ENCODE measurements around the gene MTUS2.

MTUS2 gene

DNA sequence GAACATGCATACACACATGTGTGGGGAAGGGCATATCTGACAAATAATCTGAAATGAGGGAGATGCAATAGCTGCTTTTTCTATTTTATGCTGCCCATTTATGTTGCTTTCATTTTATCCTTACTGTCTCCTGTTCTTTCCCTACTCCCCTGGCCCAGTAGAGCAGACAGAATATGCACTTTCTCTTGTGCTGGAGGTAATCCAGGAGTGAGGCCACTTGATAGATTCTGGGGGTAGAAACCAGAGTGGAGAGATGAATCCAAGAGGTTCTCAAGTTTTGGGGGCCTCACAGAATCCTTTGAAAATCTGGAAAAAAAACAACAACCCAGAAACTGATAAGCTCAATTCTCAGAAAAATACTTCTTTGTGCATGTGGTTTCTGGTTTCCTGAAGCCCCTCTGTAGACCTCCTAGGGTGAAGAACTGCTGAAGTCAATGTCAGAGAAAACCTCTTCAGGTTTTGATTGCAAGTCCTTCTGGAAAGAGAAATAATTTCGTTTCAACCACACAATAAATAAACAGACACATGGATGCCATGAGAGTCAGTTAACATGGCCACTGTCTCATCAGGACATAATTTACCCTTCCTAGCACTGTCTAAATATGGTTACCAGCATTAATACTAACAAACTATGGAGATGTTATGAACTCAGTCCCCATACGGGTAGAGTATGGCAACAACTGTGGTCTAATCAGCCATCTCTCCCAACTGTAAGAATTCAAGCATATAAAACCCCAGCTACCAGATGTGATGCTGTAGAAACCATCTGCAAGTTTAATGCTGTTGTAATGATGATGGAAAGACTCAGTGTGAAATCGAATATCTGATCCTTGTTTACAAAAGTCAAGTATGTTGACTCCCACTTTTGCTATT lies 419.8 kb downstream of the MTUS2 start:
- DNase-seq (ENCODE audit: low spot score): no peak

DNA sequence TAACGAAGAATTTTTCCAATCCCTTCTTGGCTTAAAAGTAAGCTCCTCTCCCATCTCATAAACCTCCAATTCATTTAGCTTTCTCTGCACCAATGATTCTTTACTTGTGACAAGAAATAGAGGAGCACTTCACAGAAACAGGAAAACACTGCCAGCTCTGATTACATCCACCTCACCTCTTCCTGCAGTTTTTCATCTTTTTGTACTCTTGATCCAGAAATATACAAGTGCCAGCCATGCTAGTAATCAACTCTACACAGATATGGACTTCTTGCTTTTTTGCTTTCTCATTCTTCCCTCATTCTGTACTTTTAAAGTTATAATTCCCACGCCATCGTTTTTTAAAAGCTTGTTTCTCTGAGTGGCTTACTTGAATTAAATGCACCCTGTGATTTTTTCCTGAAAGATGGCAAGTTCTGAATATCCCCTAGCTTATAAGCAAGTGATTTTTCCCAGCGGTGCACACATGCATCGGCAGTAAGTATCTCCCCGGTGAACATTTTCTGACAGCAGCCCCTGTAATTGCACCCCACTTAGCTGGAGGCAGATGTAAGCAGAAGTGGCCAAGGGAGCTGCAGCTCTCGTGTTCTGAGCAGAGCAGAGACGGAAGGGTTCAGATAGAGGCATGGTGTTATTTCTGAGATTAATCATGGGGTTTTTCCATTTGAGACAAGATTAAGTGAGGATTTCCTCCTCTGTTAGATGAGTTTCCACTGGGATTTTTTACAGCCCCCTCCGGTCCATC lies 434.7 kb downstream of the MTUS2 start:
- DNase-seq (ENCODE audit: low spot score): no peak

DNA sequence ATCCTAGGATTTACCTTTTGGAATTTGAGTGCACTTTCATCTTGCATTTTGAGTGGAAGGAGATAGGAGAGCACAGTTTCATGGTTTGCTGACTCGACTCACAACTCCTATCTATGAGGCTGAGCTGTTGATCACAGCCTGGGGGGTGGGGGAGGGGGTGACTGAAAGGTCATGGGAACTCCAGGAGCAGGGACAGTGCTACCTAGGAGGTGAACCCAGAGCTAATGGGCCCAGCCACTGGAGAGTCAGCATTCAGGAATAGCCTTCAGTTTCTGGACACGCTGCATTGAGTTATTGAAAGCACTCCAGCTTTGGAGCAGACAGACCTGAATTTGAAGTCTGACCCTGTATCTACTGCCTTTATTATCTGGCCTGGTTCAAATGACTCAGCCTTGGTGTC lies 435.4 kb downstream of the MTUS2 start:
- no peak for DNase-seq (ENCODE audit: low spot score)

DNA sequence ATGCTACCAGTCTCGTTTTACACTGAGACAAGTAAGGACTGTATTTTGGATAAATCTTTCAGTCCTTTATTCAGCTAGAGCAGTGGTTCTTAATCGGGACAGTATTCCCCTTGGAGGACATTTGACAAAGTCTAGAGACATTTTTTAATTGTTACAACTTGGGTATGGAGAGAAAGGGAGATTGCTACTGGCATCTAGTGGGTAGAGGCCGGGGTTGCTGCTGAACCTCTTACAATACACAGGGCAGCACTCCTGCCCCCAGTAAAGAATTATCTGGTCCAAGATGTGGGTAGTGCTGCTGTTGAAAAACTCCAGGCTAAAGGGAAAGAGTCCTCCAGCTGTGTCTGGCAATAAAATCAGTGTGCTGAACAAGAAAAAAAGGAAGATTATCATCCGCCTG lies 440.5 kb downstream of the MTUS2 start:
- no peak for DNase-seq (ENCODE audit: low spot score)

DNA sequence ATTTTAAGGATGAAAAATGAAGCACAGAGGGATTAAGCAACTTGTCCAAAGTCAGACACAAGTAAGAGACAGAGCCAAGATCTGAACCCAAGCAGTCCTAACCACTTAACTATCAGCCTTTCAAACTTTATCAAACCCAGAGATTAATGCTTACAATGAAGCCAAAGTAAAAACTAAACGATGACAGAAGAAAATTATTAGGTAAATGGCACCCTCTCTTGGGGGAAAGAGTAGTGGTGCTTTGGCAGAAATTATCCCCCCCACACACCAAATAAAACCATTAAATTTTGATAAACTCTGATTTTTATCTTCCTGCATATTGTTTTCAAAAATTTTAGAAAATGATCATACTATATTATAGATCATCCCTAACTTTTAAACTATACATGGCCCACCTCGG lies 446.1 kb downstream of the MTUS2 start:
- no peak for DNase-seq (ENCODE audit: low spot score)

DNA sequence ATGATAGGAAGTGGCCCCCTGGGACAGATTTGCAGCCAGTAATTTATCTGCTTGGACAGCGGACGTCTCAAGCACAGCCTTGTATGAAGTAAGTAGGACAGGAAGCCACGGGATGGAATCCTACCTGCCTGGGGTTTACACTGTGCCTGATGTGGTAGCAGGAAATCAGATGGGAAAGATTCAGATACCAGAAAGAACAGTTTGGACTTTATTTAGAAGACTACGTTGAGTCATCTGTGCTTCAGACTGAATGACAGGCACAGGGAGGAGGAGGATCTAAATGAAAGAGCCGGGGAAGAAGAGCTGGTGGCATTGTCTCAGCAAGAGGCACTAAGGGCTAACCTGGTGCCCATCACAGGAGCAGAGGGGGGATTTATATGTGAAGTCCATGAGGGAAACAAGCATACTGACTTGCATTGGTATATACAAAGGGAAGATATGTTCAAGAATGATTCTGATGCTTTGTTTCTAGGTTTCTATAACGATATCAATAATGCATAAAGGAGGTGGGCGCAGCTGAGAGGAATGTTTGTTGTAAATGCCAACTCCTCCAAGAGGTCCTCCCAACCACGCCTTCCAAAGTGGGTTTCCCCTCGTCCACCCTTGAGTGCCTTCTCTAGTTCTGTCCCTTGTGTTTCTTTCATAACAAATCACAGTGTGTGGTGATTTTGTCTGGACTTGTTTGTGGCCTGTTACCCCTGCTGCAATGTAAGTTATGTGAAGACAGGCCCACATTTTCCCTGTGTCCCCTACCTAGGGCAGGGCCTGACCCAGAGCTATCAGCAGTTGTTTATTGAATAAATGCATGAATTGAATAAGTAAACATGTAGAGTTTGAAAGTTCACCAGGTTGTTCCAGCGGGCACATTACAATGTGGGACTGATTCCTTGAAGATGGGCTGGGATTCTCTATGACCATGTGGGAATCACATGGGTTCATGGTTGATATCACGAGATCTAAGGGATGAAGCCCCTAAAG lies 446.9 kb downstream of the MTUS2 start:
- no peak for DNase-seq (ENCODE audit: low spot score)

DNA sequence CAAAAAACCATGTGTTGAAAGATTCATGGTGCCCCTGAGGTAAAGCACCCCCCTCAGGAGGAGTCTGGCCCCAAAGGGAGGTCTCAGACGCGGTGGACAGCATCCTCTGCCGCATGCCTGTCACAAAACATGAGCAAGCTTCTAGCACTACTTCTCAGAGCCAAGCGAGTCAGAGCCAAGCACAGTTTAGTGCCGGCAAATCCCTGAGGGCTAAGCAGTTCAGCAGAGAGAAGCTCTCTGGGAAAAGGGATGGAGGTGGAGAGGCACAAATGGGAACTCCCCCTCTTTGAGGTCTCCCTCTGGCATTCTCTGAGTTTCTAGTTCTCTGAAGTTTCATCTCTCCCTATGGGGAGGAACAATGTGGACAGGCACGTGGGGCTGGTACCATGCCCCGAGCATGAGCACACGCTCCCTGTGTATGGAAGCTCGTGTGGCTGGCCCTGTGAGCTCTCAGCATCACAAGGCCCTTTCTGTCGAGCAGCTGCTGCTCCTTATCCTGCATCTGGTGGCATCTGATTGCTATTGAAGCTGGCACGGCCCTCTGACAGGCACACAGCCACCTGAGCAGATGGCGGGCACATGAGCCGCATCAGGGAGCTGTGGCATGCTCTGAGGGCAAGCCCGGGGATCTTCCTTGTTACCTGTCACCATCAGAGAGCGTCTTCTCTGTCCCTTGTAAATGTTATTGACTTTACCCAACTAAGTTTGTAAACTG lies 450.3 kb downstream of the MTUS2 start:
- no peak for DNase-seq (ENCODE audit: low spot score)

DNA sequence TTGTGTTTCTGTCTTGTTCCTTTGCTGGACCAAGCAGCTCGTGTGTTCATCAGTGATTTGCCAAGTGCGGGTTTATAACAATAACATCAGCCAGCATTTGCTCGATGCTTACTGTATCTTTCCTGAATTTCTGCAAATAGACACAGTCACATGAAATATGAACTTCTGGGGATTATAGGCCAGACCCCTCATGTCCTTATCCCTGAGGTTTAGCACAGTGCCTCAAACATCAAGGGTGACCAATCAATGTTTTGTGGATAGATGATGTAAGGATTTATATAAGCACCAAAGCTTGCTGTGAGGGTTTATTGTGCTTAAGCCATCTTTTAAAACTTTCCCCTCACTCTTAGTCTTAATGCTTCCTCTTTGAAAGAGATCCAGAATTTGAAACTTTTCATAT lies 451.5 kb downstream of the MTUS2 start:
- DNase-seq (ENCODE audit: low spot score): no peak

DNA sequence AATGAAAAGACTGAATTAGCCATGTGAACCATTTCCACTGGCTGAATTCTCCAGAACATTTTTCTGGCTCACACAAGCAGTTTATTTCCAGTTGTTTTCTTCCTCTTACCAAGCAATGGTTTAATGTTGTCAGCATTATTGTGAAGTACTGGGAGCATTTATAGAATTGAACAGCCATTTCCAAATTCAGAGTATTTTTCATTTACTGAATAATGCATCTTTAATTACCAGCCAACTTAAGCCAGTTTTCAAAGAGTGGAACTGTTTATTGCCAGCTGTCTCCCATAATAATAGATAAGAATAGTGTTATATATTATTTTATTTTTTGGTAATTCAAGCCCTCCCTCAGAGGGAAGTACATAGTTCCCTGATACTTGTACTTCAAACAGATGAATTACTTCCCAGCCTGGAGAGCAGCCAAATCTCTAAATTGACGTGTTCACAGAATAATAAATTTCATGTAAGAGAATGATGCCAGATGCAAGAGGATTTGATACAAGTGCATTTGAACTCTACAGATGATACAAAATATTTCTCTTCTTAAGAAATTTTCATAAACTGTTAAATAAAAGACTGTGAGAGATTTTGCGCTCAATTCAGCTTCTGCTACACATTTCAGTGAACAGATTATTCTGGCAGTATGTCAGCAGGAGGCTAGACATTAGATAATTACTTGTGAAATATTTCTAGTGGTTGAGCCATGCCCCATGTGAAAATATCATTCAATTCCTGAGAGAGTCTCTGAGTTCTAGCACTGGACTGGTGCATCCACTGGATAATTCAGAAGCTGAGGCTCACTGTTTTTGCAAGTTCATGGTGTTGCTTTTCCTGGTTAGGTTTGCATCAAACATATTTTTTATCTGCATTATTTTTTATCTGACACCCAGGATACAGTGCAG lies 459.5 kb downstream of the MTUS2 start:
- DNase-seq (ENCODE audit: low spot score): no peak

DNA sequence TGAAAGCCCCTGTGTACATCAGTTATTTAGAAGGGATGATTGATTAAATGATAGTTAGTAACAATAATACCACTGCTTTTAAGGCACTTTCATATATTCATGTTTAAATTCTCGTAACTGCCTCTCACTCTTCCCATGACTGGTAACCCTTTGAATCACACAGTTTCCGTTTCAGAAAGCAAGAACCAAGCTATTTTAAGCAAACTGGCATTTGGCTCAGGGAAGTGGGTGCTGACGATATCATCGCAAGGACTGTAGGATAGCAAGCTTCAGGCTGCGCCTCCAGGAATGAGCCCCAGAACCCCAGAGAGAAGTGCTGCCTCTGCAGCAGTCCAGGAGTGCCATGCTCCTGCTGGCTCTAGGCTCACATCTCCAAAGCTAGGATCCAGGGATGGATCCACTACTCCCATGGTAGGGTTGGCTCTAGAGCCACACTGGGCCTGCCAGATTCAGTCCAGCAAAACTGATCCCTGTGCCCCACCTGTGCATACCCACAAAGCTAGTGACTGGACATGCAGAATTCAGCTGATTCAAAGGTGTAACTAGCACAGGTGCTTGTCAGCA lies 461.9 kb downstream of the MTUS2 start:
- no peak for DNase-seq (ENCODE audit: low spot score)

DNA sequence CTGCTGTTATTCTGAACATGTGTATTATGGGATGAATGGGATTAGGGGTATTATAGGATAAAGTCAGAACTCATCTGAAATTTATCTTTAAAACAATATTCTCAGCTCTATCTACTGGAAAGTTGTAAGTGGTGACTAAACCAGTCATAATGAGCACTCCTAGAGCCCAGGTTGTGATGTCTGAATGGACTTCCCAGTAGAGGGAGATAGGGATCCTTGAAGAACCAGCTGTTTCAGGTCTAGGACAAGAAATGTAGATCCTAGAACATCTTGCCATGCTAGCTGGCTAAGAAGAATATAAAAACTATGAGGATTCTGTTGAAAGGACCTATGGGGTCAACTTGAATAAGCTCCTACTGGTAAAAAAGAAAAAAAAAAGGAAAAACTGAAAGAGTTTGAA lies 464.6 kb downstream of the MTUS2 start:
- DNase-seq (ENCODE audit: low spot score): no peak

DNA sequence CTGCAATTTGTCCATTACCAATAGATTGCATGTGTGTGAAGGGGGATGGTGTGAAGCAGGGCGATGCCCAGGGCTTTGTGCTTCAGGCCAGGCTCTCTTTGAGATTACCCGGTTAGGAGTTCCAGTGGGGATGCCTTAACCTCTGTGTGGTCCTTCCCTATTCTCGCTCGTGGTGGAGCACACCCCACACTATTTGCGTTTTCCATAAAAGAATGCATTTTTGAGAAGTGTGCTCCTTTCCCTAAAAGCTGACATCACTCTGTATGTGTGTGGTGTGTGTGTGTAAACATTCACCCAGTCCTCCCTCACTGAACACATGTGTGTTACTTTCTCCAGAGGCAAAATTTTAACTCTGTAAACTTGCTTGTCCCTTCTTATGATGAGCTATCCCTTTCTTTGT lies 467.1 kb downstream of the MTUS2 start:
- no peak for DNase-seq (ENCODE audit: low spot score)

DNA sequence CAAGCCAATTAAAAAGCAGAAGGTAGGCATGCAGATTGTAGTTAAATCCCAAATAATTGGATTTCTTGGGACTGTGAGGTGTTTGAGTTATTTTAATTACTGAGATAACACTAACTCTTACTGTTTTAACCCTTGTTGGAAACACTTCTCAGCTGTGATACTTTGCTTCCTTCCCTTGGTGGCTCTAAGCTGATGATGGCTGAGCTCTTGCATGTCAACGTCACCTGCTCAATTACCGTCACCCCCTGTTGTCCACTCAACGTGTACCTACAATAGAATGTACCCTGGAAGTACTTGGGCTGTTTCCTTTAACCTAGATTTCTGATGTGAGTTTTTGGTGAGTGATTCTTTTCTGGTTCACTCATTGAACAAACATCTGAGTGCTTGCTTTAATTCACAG lies 471.9 kb downstream of the MTUS2 start:
- DNase-seq (ENCODE audit: low spot score): no peak

DNA sequence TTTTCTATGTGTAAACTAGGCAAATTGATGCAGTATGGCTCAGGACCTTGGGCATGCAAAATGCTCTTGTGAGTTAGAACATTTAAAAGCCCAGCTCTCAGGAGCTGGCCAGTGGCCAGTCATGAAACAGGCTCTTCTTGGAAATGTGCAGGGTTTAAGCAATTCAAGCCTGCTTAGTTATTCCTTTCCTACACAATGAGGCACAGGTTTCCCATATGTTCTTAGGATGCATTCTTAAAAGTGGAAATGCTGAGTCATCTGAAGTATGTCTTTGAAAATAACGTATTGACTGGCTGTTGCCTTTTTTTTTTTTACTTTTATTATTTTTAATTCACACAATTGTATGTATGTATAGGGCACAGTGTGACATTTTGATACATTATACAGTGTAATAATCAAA lies 474.7 kb downstream of the MTUS2 start:
- no peak for DNase-seq (ENCODE audit: low spot score)

DNA sequence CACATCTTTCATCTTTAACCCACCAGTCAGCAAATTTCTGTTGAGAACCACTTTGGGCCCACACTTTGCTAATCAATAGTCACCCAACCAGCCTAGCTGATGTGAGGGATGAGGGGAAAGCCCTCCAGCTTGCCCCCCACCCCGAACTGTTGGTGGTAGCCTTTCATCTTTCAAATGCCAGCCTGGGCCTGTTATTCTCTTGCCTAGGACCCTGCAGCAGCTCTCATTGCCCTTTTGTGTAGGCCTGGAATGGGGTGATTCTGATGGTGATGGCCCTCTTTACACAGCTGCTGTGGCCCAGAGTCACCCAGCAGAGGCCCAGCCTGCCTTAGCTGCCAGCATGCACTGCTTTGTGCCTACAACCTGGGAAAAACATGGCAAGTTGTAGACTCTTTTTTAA lies 480.9 kb downstream of the MTUS2 start:
- no peak for DNase-seq (ENCODE audit: low spot score)

DNA sequence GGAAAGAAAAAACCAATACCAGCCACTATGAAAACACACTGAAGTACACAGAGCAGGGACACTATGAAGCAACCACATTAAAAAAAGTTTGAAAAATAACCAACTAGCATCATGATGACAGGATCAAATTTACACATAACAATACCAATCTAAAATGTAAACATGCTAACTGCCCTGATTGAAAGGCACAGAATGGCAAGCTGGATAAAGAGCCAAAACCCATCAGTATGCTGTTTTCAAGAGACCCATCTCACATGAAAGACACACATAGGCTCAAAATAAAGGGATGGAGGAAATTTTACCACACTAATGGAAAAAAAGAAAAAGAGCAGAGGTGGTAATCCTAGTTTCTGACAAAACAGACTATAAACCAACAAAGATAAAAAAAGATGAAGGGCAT lies 484.0 kb downstream of the MTUS2 start:
- DNase-seq (ENCODE audit: low spot score): no peak

DNA sequence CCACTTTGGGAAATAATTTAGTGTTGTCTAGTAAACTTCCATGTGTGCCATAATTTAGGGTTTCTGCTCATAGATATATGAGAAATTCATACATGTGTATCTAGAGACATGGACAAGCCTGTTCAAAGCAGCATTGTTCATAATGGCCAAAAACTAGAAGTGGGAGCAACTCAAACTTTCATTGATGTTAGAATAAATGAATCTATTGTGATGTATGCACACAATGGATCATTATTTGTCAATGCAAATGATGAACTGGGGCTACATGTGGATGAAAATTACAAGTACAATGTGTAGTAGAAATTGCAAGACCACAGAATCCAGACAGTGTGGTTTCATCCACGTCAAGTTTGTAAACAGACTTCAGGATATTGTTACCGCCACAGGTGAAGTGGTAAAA lies 490.7 kb downstream of the MTUS2 start:
- no peak for DNase-seq (ENCODE audit: low spot score)

DNA sequence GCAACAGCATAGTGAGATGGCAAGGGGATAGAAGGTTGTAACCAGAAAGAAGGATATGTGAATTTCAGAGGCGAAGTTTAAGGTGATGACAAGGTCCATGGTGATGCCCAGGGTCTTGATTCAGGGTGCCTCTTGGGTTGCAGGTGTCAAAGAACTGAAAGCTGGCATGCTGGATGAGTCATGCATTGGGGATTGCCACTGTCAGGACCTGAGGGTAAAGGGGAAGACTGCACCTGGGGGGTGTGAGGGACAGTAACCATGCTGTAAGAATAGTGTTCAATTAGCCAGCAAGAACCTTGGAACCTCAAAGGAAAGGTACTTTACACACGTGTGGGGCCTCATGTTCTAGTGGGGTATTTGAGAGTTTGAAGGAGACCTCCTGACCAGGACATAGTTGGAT lies 495.7 kb downstream of the MTUS2 start:
- DNase-seq (ENCODE audit: low spot score): no peak

DNA sequence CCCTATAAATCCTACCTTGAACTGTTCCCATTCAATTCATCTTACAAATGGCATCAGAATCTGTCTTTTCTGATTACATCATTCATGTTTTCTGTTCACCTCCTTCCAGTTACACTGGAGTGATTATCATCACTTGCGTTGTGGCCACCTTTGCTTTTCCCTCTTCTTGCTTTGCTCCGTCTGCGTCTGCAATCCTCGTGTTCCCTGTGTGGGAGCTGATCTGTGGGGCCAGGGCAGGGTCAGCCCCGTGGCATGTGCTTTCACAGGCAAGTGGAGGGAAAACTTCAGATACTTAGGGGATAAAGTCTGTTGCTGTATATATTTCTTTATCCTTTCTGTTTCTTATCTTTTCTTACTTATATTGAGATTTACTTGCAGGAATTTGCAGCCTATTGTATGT lies 497.7 kb downstream of the MTUS2 start:
- no peak for DNase-seq (ENCODE audit: low spot score)

DNA sequence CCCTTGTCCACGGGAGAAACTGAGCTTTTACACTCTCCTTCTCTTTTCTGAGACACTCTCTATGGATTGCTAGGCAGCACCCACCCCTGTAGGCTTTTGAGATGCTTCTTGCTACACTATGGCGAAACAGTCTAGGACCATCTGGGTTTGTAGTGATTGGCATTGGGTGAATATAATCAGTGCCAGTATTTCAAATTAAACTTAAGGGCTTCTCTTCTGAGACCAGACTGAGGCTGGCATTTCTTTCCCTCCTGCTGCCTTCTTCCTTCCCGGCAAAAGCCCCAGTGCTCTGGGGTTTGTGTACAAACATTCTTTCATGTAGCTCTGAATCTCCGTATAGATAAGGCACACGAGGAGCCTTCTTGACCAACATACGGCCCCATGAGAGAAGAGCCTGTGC lies 498.6 kb downstream of the MTUS2 start:
- DNase-seq (ENCODE audit: low spot score): no peak
